T-helper 2 cell treated with Interferon-gamma antibody and Interleukin-4, amounts not matched to agents 100 ng/mL and 5 ng/mL, for 36 hours (primary cell): ENCODE measurements around the gene MAFF. TPM values are rescaled to one million over a fixed set of nuclear protein-coding genes. Genes with fewer than 3 reads are reported as not detected.

Experiments
- intact Hi-C: fragments of 100-400 bp; cut with micrococcal nuclease; formaldehyde crosslinking; loops from one replicate; pipeline ENCODE4 v1.15.1; 2023
- total RNA-seq: library from RNA; stranded (reverse); gene quantifications from 2 replicates; pipeline ENCODE4 v1.2.3, GENCODE V29; 2022

Gene MAFF
- total RNA-seq, 1 donor from 2014 or later: 4.7 TPM

- intact Hi-C loops: no loop called here
Measured at GRCh38 chr22:38246046-38246658, 44.4 kb downstream of the MAFF start.

- intact Hi-C loops: no loop called here
Measured at GRCh38 chr22:38246692-38247091, 44.9 kb downstream of the MAFF start.

GRCh38 chr22:38247713-38248112 lies 45.9 kb downstream of the MAFF start:
- intact Hi-C loops: no loop called here

- intact Hi-C loops: no loop called here
Measured at GRCh38 chr22:38248280-38248679, 46.5 kb downstream of the MAFF start.

GRCh38 chr22:38249301-38249700 lies 47.5 kb downstream of the MAFF start:
- intact Hi-C loops: no loop called here

- intact Hi-C loops: no loop called here
Measured at GRCh38 chr22:38249803-38250642, 48.2 kb downstream of the MAFF start.

GRCh38 chr22:38250643-38251340 lies 49.0 kb downstream of the MAFF start:
- intact Hi-C loops: no loop called here

- intact Hi-C loops: no loop called here
Measured at GRCh38 chr22:38251341-38251692, 49.5 kb downstream of the MAFF start.

GRCh38 chr22:38255697-38256096 lies 53.9 kb downstream of the MAFF start:
- intact Hi-C loops: no loop called here

- intact Hi-C loops: no loop called here
Measured at GRCh38 chr22:38257181-38257580, 55.4 kb downstream of the MAFF start.

GRCh38 chr22:38257650-38258250 lies 56.0 kb downstream of the MAFF start:
- intact Hi-C loops: no loop called here

- intact Hi-C loops: no loop called here
Measured at GRCh38 chr22:38258895-38259294, 57.1 kb downstream of the MAFF start.

GRCh38 chr22:38259370-38259769 lies 57.6 kb downstream of the MAFF start:
- intact Hi-C loops: no loop called here

- intact Hi-C loops: no loop called here
Measured at GRCh38 chr22:38260761-38261681, 59.2 kb downstream of the MAFF start.

- intact Hi-C loops: no loop called here
Measured at GRCh38 chr22:38262051-38262795, 60.4 kb downstream of the MAFF start.

GRCh38 chr22:38264322-38264843 lies 62.6 kb downstream of the MAFF start:
- intact Hi-C loops: no loop called here
